Measurements from ENCODE around the gene ERF.

- TF ChIP-seq POLR2AphosphoS5 (IDR thresholded peaks at IDR 0.05; ENCODE audit: low read depth, low read length): no peak
- TF ChIP-seq TAF1 (IDR thresholded peaks at IDR 0.05; ENCODE audit: borderline replicate concordance, insufficient read depth, low read length): no peak
- TF ChIP-seq SIN3A (IDR thresholded peaks at IDR 0.05; ENCODE audit: borderline replicate concordance, insufficient read depth, low read length): no peak
- no peak for TF ChIP-seq REST (IDR thresholded peaks at IDR 0.05; ENCODE audit: insufficient read depth in 1 of 2, low read depth in 2 of 2, low read length in 2 of 2)
These were observed 34.2 kb downstream of the ERF start for GRCh38 chr19:42220751-42221097.

Measured in PFSK-1 (cell line).